Body of pancreas (tissue), 4 donors: ENCODE results near the gene FOXJ3.

Source experiments
- POLR2A ChIP-seq, 3 donors: fragments of 450-650 bp; IDR thresholded peaks; one replicate each; pipeline ENCODE4 v1.6.1; 2016; ENCODE audit warnings: antibody characterized with exemption in 3 of 3, mild to moderate bottlenecking in 2 of 3
- TF ChIP-seq, protein P1 (sequence below), 7 experiments: fragments of 450-650 bp in 4 of 7; fragments of 200-600 bp in 3 of 7; sonication (generic) in 3 of 7; IDR thresholded peaks; one replicate each; pipeline ENCODE4 v1.5.1; 2016 to 2019; ENCODE audit warnings: antibody characterized with exemption in 7 of 7

GRCh38 chr1:42290130-42290529 lies 44.9 kb downstream of the FOXJ3 start:
- no peak for TF ChIP-seq POLR2A (IDR thresholded peaks at IDR 0.05)
- TF ChIP-seq, protein P1, sequence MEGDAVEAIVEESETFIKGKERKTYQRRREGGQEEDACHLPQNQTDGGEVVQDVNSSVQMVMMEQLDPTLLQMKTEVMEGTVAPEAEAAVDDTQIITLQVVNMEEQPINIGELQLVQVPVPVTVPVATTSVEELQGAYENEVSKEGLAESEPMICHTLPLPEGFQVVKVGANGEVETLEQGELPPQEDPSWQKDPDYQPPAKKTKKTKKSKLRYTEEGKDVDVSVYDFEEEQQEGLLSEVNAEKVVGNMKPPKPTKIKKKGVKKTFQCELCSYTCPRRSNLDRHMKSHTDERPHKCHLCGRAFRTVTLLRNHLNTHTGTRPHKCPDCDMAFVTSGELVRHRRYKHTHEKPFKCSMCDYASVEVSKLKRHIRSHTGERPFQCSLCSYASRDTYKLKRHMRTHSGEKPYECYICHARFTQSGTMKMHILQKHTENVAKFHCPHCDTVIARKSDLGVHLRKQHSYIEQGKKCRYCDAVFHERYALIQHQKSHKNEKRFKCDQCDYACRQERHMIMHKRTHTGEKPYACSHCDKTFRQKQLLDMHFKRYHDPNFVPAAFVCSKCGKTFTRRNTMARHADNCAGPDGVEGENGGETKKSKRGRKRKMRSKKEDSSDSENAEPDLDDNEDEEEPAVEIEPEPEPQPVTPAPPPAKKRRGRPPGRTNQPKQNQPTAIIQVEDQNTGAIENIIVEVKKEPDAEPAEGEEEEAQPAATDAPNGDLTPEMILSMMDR (IDR thresholded peaks at IDR 0.05), result no peak
